Fibroblast of lung (primary cell): ENCODE measurements around the gene CCDC33.
"Not testable (repeated sequence)": the region's sequence is repeated elsewhere in the genome, so short reads cannot be mapped to it uniquely, and the experiment has no call there.

ENCODE experiments used
- CTCF ChIP-seq, 2 donors: IDR thresholded peaks in 1 of 2; conservative IDR thresholded peaks in 1 of 2; 1 replicate in 1 of 2; 2 replicates in 1 of 2; pipeline ENCODE4 v1.5.1; 2011 to 2012; ENCODE audit warnings: low read length in 2 of 2, control low read depth in 1 of 2, inconsistent platforms in 1 of 2, low read depth in 1 of 2, mild to moderate bottlenecking in 1 of 2
- EZH2 ChIP-seq: IDR thresholded peaks from 2 replicates; pipeline ENCODE4 v1.5.1; 2012; ENCODE audit warnings: low read length, control low read depth, mild to moderate bottlenecking; ENCODE audit errors: missing control alignments

DNA sequence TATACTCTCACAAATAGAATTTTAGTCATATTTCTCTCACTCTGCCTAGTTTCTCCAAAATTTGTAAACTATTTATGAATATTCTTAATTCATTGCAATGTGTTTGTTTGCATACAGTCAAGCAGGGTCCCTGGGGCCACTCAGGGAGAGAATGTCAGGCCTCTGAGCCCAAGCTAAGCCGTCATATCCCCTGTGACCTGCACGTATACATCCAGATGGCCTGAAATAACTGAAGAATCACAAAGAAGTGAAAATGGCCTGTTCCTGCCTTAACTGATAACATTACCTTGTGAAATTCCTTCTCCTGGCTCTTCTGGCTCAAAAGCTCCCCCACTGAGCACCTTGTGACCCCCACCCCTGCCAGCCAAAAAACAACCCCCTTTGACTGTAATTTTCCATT is 117.9 kb downstream of the CCDC33 start:
- TF ChIP-seq EZH2; CTCF (conservative IDR thresholded peaks at IDR 0.05 in 1 of 2, IDR thresholded peaks at IDR 0.05 in 1 of 2; ENCODE audit: low read depth in 1 of 2, low read length in 2 of 2): not testable (repeated sequence)
